NT2/D1 (cell line): ENCODE data around the gene ACOX3.

ENCODE experiments used
- SUZ12 ChIP-seq: IDR thresholded peaks from 2 replicates; pipeline ENCODE4 v1.6.1; 2011; ENCODE audit not compliant: insufficient read length, insufficient read depth; ENCODE audit errors: extremely low read depth
- YY1 ChIP-seq: IDR thresholded peaks from 2 replicates; pipeline ENCODE4 v1.6.1; 2011; ENCODE audit not compliant: insufficient read length, insufficient read depth
- ZNF274 ChIP-seq: IDR thresholded peaks from 2 replicates; pipeline ENCODE4 v1.6.1; 2011; ENCODE audit warnings: mild to moderate bottlenecking, low read depth, low read length

DNA sequence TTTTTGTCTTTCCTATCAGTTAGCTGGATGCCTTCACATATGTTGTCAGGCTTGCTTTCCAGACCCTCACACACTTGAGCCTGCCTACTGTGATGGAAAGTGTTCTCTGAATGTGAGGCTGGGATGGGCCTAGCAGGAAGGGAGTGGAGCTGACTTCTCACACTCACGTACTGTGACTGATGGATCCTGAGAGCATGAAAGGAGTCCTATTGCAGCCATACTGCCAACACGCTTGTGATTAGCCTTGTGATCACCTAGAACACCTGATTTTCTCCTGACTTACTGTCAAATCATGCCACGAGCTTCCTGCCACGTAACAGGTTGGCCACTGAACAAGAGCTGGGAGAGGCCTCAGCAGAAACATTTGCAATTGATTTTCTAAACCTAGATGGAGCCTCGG is 49.9 kb downstream of the ACOX3 start:
- TF ChIP-seq SUZ12 (no peak), YY1 (no peak), ZNF274 (no peak)
